Mucosa of rectum (tissue), 2 donors: Measurements from ENCODE around the gene BCL2.

ENCODE experiments used
- H3K27ac ChIP-seq, 2 donors: one replicate each; pipeline ENCODE4 v1.7.0; 2013; ENCODE audit warnings: inconsistent platforms in 2 of 2, low read depth in 2 of 2, low read length in 2 of 2
- H3K27me3 ChIP-seq, 2 donors: one replicate each; pipeline ENCODE4 v1.7.0; 2013; ENCODE audit warnings: low read length in 2 of 2; ENCODE audit not compliant: control insufficient read depth in 2 of 2, insufficient read depth in 2 of 2
- H3K36me3 ChIP-seq, 2 donors: one replicate each; pipeline ENCODE4 v1.7.0; 2013; ENCODE audit warnings: low read length in 2 of 2; ENCODE audit not compliant: control insufficient read depth in 2 of 2, insufficient read depth in 2 of 2
- H3K4me1 ChIP-seq, 2 donors: one replicate each; pipeline ENCODE4 v1.7.0; 2013; ENCODE audit warnings: low read length in 2 of 2, mild to moderate bottlenecking in 1 of 2; ENCODE audit not compliant: control insufficient read depth in 2 of 2, insufficient read depth in 2 of 2
- H3K4me3 ChIP-seq, 2 donors: one replicate each; pipeline ENCODE4 v1.7.0; 2013; ENCODE audit warnings: low read length in 2 of 2
- H3K9ac ChIP-seq, 2 donors: one replicate each; pipeline ENCODE4 v1.7.0; 2013; ENCODE audit warnings: low read length in 2 of 2, low read depth in 1 of 2, mild to moderate bottlenecking in 1 of 2
- H3K9me3 ChIP-seq, 2 donors: one replicate each; pipeline ENCODE4 v1.7.0; 2013; ENCODE audit warnings: low read length in 2 of 2; ENCODE audit not compliant: control insufficient read depth in 2 of 2
- donor health status: healthy.
- donor health status: Normal muscosa, but diverticular disease.

BCL2 gene

DNA sequence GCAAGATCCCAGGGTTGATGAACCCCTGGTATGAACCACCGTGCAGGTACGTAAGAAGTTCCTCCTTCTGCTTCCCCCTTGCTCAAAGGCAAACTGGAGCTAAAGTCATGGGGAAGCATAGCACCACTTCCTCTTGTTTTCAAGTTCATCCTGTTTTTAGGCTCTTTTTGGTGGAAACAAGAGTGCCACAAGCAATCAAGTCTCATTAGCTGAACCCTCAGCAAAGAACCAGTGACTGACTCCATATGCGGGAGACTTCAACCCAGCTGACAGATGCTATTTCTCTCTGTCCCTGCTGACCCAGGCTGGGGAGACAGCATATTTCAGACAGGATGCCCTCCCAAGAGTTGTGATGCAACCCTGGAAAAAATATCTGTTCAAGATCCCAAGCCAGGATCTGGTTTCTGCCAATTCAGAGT is 47.7 kb downstream of the BCL2 start:
- Histone ChIP-seq H3K9ac (no peak overlapping the region), H3K9me3 (no peaks in the 10 kb centered on the region), H3K36me3 (no peaks in the 10 kb centered on the region), H3K4me3 (no peak overlapping the region), H3K27ac (no peak overlapping the region), H3K27me3 (no peaks in the 10 kb centered on the region), H3K4me1 (peaks cover 0 to 6% of the 10 kb centered on the region in 2 donors)

DNA sequence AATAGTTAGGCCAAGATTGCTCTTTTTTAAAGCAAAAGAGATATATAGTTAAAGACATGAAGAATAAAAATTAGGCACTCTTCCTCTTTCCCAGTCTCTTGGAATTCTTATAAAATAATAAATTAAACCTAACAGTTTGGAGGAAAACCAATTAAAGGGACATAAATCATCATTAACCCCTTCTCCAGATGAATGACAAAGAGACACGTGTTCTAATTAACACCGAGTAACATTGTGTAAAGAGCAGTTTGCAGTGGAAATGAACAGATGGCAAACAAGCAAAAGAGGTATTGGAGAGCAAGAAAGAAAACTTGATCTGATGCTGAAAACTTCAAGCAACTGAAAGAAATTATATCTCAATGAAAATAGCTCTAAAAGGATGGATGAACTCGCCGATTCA is 48.4 kb downstream of the BCL2 start:
- H3K36me3 ChIP-seq: no peaks in the 10 kb centered on the region
- no peak overlapping the region for H3K27ac ChIP-seq
- peaks cover 0 to 7% of the 10 kb centered on the region in 2 donors for H3K4me1 ChIP-seq
- H3K9ac ChIP-seq: no peak overlapping the region
- no peaks in the 10 kb centered on the region for H3K27me3 ChIP-seq
- H3K4me3 ChIP-seq: no peak overlapping the region
- no peaks in the 10 kb centered on the region for H3K9me3 ChIP-seq

DNA sequence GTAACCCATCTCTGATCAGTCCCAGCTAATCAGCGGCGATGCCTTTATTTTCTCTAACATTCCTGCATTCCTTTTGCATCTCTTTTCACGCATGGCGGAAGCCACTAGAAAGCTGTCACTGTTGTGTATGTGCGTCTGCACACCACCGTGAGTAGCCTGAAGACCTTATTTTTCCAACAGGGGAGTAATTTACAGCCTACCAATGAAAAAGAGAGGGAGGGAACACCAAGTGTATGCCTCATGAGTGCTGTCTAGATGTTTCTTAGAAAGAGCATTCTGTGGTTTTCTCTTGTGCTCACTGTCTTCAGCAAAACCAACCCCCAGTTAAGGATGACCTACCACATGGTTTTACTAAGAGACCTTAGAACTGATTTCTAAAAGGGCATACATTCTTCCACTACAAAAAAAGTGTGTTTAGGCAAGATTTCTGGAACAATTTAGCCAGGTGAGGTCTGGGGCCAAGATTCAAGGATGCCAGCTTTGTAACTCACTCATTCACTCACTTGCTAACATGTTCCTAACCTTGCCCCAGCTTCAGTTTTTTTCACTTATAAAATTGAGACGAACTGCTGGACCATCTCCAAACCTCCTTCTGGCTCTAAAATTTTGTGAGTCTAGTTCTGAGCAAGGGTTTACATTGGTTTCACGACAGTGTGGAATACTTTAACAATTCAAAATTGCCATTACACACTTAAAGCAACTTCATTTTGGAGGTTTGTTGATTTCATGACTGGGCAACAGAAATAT is 51.4 kb downstream of the BCL2 start:
- no peak overlapping the region for H3K27ac ChIP-seq
- H3K4me3 ChIP-seq: no peak overlapping the region
- H3K27me3 ChIP-seq: no peaks in the 10 kb centered on the region
- no peaks in the 10 kb centered on the region for H3K9me3 ChIP-seq
- peaks cover 4 to 7% of the 10 kb centered on the region in 2 donors for H3K4me1 ChIP-seq
- H3K36me3 ChIP-seq: no peaks in the 10 kb centered on the region
- H3K9ac ChIP-seq: no peak overlapping the region

DNA sequence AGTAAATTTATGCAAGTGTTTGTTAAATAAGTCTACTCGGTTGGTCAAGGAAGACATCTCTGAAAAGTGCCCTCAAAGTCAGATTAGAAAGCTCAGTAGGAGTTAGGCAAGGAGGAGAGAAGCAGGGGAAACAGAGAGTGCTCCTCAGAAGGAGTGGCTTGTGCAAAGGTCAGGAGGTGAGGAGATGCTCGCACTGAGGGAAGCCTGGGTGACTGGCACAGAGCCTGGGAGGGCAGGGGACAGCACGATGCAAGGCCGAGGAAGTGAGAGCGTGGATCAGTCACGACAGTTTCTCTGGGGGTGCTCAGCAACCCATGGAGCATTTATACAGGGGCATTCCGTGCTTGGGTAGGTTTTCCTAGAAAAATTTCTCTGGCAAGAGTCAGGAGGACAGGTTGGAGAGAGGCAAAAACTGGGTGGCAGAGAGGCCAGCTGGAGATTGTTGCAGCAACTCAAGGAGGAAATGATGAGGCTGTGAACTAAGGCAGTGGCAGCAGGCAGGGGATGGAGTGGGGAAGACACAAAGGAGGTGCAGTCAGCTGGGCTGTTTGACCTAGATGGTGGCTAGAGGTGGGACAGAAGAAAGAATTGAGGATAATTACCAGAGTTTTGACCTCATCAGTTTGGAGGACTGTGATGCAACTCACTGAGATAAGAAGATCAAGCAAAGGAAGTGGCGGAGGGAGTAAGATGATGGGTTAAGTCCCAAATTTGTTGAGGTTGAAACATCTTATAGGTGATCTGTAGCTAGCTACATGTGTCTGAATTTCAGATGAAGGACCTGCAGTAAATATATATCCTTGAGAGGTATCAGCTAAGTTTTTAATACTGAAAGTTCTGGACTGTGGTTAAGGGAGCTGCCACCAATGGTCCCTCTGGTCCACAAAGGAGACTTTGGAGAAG is 52.4 kb downstream of the BCL2 start:
- Histone ChIP-seq H3K36me3 (no peaks in the 10 kb centered on the region), H3K27me3 (no peaks in the 10 kb centered on the region), H3K27ac (no peak overlapping the region), H3K9ac (no peak overlapping the region), H3K9me3 (no peaks in the 10 kb centered on the region), H3K4me3 (no peak overlapping the region), H3K4me1 (peaks cover 4 to 10% of the 10 kb centered on the region in 2 donors)

DNA sequence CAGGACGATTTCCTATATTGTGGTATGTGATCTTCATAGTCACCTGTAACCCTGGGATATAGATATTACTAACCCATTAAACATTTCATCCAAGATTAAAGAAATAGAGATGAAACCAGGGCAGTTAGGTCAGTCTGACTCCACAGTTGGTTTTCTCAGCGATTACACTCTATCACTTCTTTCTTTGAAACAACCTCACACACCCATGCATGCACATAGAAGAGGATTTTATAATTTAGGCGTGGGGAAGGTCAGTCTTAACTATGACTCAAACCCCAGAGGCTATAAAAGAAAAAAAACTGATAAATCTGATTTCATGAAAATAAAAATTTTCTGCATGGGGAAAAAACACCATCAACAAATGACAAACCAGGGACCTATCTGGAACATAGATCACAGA is 54.2 kb downstream of the BCL2 start:
- Histone ChIP-seq H3K9ac (no peak overlapping the region), H3K4me1 (peaks cover 4 to 6% of the 10 kb centered on the region in 2 donors), H3K9me3 (no peaks in the 10 kb centered on the region), H3K27ac (no peak overlapping the region), H3K27me3 (no peaks in the 10 kb centered on the region), H3K4me3 (no peak overlapping the region), H3K36me3 (no peaks in the 10 kb centered on the region)

DNA sequence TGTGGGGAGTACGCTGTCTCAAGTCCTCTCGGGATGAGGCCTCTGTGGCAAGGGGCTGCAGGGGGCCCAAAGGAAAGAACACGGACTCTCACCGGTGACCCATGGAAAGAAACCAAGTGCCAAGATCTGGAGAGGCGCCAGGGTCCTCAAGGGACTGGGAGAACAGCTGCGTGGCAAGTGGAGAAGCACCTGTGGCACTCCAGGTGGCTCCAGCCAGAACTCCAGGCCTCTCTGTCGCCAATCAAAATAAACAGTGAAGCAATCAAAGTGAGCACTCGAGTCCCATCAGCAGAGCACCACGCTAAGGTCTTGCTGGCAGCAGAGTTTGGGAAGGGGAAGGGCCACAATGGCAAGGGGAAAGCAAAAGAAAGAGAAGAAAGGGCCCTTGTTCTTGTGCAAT is 54.7 kb downstream of the BCL2 start:
- H3K4me3 ChIP-seq: no peak overlapping the region

DNA sequence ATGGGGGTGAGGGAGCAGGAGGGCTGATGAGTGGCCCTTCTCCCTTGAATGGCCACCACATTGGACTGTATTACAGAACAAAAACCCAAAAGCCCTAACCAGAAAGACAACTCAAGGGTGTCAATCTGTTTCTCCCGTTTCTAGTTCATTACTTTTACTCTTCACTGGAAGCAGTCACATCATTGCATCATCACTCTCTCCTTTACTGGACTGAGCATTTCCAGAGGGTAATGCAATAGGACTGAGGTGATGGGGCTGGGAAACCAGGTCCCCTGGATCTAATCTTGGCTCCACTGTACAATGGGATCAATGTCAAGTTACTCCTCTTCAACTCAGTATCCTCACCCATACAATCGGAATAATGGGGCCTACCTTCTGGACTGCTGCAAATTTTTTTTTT is 56.1 kb downstream of the BCL2 start:
- H3K9ac ChIP-seq: no peak overlapping the region
- H3K27me3 ChIP-seq: no peaks in the 10 kb centered on the region
- H3K9me3 ChIP-seq: no peaks in the 10 kb centered on the region
- H3K36me3 ChIP-seq: no peaks in the 10 kb centered on the region
- peaks cover 4 to 8% of the 10 kb centered on the region in 2 donors for H3K4me1 ChIP-seq
- no peak overlapping the region for H3K4me3 ChIP-seq
- no peak overlapping the region for H3K27ac ChIP-seq

More for the DNA sequence above, 54.7 kb downstream of the BCL2 start:
- Histone ChIP-seq H3K27ac (no peak overlapping the region), H3K36me3 (no peaks in the 10 kb centered on the region), H3K27me3 (no peaks in the 10 kb centered on the region), H3K9me3 (no peaks in the 10 kb centered on the region), H3K9ac (no peak overlapping the region), H3K4me1 (peaks cover 4 to 6% of the 10 kb centered on the region in 2 donors)

DNA sequence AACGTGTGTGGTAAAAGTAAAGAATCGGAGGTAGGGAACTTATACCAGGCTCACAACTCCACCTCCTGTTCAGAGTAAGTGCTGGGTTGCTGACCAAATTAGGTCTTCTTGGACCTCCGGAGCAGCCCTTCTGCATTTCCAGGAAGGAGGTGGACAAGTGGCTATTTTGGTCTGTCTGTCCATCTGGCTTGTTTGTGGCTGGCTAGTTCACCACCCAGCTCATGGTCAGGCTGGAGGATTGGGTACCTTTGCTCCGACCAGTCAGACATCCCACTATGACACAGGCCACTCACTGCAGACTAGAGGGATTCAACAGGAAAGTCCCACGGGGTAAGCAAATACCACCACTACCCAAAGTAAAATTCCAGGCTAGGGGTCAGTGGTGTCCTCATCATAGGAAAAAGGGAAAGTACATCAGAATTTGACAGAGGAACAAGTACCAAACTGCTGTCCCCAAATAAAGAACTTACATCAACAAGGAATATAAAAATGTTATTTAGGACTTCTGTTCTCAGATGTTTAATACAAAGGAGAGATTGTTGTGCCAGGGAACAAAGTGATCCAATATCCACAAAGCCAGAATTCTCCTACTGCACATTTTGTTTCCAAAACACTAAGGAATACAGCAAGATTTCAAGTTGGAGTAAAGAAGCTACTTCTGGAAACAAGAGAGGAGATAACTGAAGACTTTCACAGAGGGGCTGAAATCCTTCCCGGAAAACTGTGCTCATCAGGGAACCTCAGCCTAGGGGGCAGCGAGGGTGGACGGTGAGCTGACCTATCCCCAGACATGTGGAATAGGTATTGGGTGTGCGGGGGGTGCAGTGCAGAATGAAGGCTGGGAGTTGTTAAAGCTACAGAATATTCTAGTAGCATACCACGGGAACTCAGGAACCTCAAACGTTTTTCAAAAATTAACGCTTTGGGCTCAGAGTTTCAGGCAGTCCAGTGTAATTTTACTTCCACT is 56.9 kb downstream of the BCL2 start:
- H3K27ac ChIP-seq: peak overlapping the region; percentile 35 to 51
- peaks cover 4 to 8% of the 10 kb centered on the region in 2 donors for H3K4me1 ChIP-seq
- no peak overlapping the region for H3K4me3 ChIP-seq
- H3K9me3 ChIP-seq: no peaks in the 10 kb centered on the region
- no peaks in the 10 kb centered on the region for H3K36me3 ChIP-seq
- no peaks in the 10 kb centered on the region for H3K27me3 ChIP-seq
- no peak overlapping the region for H3K9ac ChIP-seq

DNA sequence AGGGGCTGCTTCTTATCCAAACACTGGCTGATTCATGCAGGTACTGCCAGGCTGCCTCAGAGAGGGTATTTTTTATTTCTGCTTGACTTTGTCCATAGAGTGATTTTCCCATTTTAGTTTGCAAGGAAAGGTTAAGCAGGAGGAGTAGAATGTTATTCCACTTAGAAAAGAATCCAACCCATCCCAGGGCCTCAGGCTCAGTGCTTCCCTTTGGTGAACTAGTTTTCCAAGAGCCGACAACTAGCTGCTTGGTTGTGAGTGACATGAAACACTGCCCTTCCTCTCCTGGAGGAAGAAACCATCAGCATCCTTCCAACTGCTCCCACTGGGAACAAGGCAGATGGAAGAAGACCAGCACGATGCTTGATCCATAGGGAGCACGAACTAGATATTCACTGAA is 58.5 kb downstream of the BCL2 start:
- Histone ChIP-seq H3K9ac (no peak overlapping the region), H3K27ac (no peak overlapping the region), H3K9me3 (no peaks in the 10 kb centered on the region), H3K27me3 (no peaks in the 10 kb centered on the region), H3K4me3 (no peak overlapping the region), H3K36me3 (no peaks in the 10 kb centered on the region), H3K4me1 (peaks cover 4 to 5% of the 10 kb centered on the region in 2 donors)
